Fibroblast of mammary gland (primary cell): Measurements from ENCODE around the gene RAD51C.
"Not testable (repeated sequence)": the region's sequence is repeated elsewhere in the genome, so short reads cannot be mapped to it uniquely, and the experiment has no call there.

Experiments used
- DNase-seq: peaks from one replicate; pipeline ENCODE4 v3.0.0-alpha.2; 2010; ENCODE audit warnings: low read depth
- H3K4me3 ChIP-seq: 2 replicates; pipeline ENCODE4 v1.5.1; 2011; ENCODE audit warnings: low read depth, mild to moderate bottlenecking, low read length, moderate library complexity; ENCODE audit not compliant: control insufficient read depth
- CTCF ChIP-seq: conservative IDR thresholded peaks from 2 replicates; pipeline ENCODE4 v1.5.1; 2011; ENCODE audit warnings: low read depth, low read length, inconsistent platforms; ENCODE audit not compliant: control insufficient read depth, insufficient read depth

The RAD51C gene

GRCh38 chr17:58741121-58741625, 48.8 kb downstream of the RAD51C start:
- peak; percentile 45 for DNase-seq
- no peak for TF ChIP-seq CTCF
- no peak overlapping the region for H3K4me3 ChIP-seq

GRCh38 chr17:58747674-58748073, 55.3 kb downstream of the RAD51C start:
- DNase-seq, result no peak
- H3K4me3 ChIP-seq, result no peak overlapping the region
- TF ChIP-seq CTCF, result no peak

- H3K4me3 ChIP-seq, DNase-seq: not testable (repeated sequence)
Observed at GRCh38 chr17:58749627-58750026, 57.2 kb downstream of the RAD51C start.

- TF ChIP-seq CTCF, result no peak
- no peak for DNase-seq
- H3K4me3 ChIP-seq, result no peak overlapping the region
Observed at GRCh38 chr17:58753026-58753425, 60.6 kb downstream of the RAD51C start.

GRCh38 chr17:58755269-58755576, 62.8 kb downstream of the RAD51C start:
- DNase-seq, result no peak
- no peak overlapping the region for H3K4me3 ChIP-seq
- TF ChIP-seq CTCF, result no peak

GRCh38 chr17:58755577-58756245, 63.3 kb downstream of the RAD51C start, which contains the start of gene PPM1E:
PPM1E (plus strand) TSS chr17:58755854.
- H3K4me3 ChIP-seq, result peak within 1 kb of the TSS; percentile 53
- TF ChIP-seq CTCF, result no peak
- peak; percentile 21 for DNase-seq

GRCh38 chr17:58756246-58757161, 64.1 kb downstream of the RAD51C start:
- H3K4me3 ChIP-seq, result peak overlapping the region; percentile 53
- no peak for DNase-seq
- no peak for TF ChIP-seq CTCF
